ENCODE measurements around the gene RAP1GDS1.
"Not testable (repeated sequence)": the region's sequence is repeated elsewhere in the genome, so short reads cannot be mapped to it uniquely, and the experiment has no call there.

GRCh38 chr4:98368000-98368399 is 106.8 kb downstream of the RAP1GDS1 start:
- TF ChIP-seq SUZ12 (IDR thresholded peaks at IDR 0.05; ENCODE audit: extremely low read depth, insufficient read depth, insufficient read length); YY1 (IDR thresholded peaks at IDR 0.05; ENCODE audit: insufficient read depth, insufficient read length): not testable (repeated sequence)

All from NT2/D1 (cell line).